ENCODE results near the gene NUP62.

DNA sequence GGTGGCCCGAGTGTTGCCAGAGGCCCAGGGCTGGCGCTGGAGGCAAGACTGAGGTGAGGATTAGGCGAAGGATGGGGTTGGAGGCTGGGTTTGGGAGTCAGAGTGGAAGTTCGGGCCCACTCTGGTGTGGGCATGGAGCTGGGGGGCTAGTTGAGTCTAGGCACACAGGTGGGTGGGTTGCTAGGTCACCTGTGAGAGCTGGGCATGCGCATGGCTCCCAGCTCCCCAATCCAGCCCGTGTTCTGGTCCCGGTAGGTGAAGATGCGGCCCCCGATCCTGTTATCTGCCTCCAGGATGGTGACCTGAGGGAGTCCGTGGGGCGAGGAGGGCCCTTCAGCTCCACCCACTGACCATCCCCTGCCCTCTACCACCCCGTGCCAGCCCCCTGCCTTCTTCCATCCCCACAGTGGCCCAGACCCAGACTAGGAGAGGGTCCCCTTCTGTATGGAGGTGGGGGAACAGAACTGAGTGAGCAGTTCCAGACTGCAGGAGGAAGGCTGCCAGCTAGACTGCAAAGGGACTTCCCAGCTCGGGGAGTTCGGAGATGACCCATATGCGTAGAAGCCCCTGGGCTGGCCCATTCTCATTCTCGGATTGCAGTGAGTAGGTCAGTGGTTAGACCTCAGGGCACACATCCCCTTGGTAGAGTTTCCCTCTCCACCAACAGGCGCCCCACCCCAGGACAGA, 34.3 kb downstream of the NUP62 start:
- TF ChIP-seq POLR2A (IDR thresholded peaks at IDR 0.05; ENCODE audit: low read depth, low read length), result no peak
- TF ChIP-seq POLR2AphosphoS5 (IDR thresholded peaks at IDR 0.05; ENCODE audit: low read depth, low read length), result no peak
- peak; percentile 21; the same call in 1 of the 2 replicates for TF ChIP-seq TAF1 (IDR thresholded peaks at IDR 0.05; ENCODE audit: low read depth, low read length)
